Caco-2 (cell line): ENCODE results near the gene SCGN. TPM values are rescaled to one million over a fixed set of nuclear protein-coding genes. Genes with fewer than 3 reads are reported as not detected.

Experiments used
- BruUV-seq: library from RNA; stranded (reverse); fragments of 400-500 nt; replicated peaks from 2 replicates; lab custom pipeline; 2021; lab: Mats Ljungman, UMichigan
- CTCF ChIA-PET: fragments of 300-600 bp; sonication (Branson Sonifier 250); formaldehyde crosslinking; loops from one replicate; lab custom pipeline; 2022; ENCODE audit warnings: antibody characterized with exemption; lab: Charles Lee
- POLR2A ChIA-PET: fragments of 300-600 bp; sonication (Branson Sonifier 250); formaldehyde crosslinking; loops from one replicate; lab custom pipeline; 2022; ENCODE audit warnings: antibody characterized with exemption; lab: Charles Lee
- DNase-seq, 2 experiments: peaks; one replicate each; pipeline versions ENCODE4 v3.0.0 to v3.0.0-alpha.2; 2020 to 2022
- H3K27me3 ChIP-seq: replicated peaks from 2 replicates; pipeline ENCODE4 v1.6.0; 2011; ENCODE audit warnings: low read length; ENCODE audit not compliant: control insufficient read depth, insufficient read depth
- H3K36me3 ChIP-seq: 2 replicates; pipeline ENCODE4 v1.5.1; 2011; ENCODE audit warnings: low read length; ENCODE audit not compliant: control insufficient read depth, insufficient read depth
- H3K4me1 ChIP-seq: fragments of 250-450 bp; sonication (Bioruptor Pico); 2 replicates; pipeline ENCODE4 v1.5.1; 2020; ENCODE audit warnings: mild to moderate bottlenecking
- H3K4me3 ChIP-seq: 2 replicates; pipeline ENCODE4 v1.5.1; 2011; ENCODE audit warnings: low read depth, mild to moderate bottlenecking, control low read depth, low read length
- H3K9me3 ChIP-seq: fragments of 250-450 bp; sonication (Bioruptor Pico); 2 replicates; pipeline ENCODE4 v1.5.1; 2020; ENCODE audit warnings: mild to moderate bottlenecking, moderate library complexity
- H3K27ac Mint-ChIP-seq: one replicate; pipeline ENCODE4 v1.8.0; 2022; ENCODE audit warnings: mixed read lengths; ENCODE audit not compliant: unreplicated experiment
- H3K27me3 Mint-ChIP-seq: one replicate; pipeline ENCODE4 v1.8.0; 2022; ENCODE audit warnings: mixed read lengths; ENCODE audit not compliant: insufficient read depth, unreplicated experiment
- H3K36me3 Mint-ChIP-seq: one replicate; pipeline ENCODE4 v1.8.0; 2022; ENCODE audit warnings: mild to moderate bottlenecking, mixed read lengths; ENCODE audit not compliant: insufficient read depth, unreplicated experiment
- H3K4me1 Mint-ChIP-seq: one replicate; pipeline ENCODE4 v1.8.0; 2022; ENCODE audit warnings: low read depth, mixed read lengths; ENCODE audit not compliant: unreplicated experiment
- H3K4me3 Mint-ChIP-seq: one replicate; pipeline ENCODE4 v1.8.0; 2022; ENCODE audit warnings: mild to moderate bottlenecking, moderate library complexity, mixed read lengths; ENCODE audit not compliant: unreplicated experiment
- H3K9me3 Mint-ChIP-seq: one replicate; pipeline ENCODE4 v1.8.0; 2022; ENCODE audit warnings: mixed read lengths; ENCODE audit not compliant: unreplicated experiment
- CTCF ChIP-seq, 2 experiments: fragments of 200-600 bp in 1 of 2; IDR thresholded peaks; 1 replicate in 1 of 2; 2 replicates in 1 of 2; pipeline versions ENCODE4 v1.5.1 to v1.8.0; 2011 to 2022; ENCODE audit warnings: antibody characterized with exemption in 1 of 2, control low read depth in 1 of 2, inconsistent platforms in 1 of 2, low read depth in 1 of 2, low read length in 1 of 2, mild to moderate bottlenecking in 1 of 2, moderate library complexity in 1 of 2; ENCODE audit not compliant: insufficient read depth in 1 of 2, severe bottlenecking in 1 of 2, unreplicated experiment in 1 of 2
- intact Hi-C: fragments of 100-400 bp; cut with micrococcal nuclease; formaldehyde crosslinking; loops from one replicate; pipeline ENCODE4 v1.10.0; 2022; ENCODE audit not compliant: unreplicated experiment
- total RNA-seq: library from RNA; stranded (reverse); gene quantifications from 2 replicates; pipeline ENCODE4 v1.2.3, GENCODE V29; 2022

SCGN gene
- total RNA-seq, 1 experiment from 2014 or later, result 7.7 TPM

GRCh38 chr6:25641377-25641776 is 10.6 kb upstream of the SCGN start:
- DNase-seq, result no peak
- BruUV-seq, result no TSS peak
- POLR2A ChIA-PET, result interaction anchor here (0.5 kb wide), 1 partner anchor 587 kb away, joined by 4 read pairs; no protein-coding TSS in a partner anchor

GRCh38 chr6:25641940-25642666 is 9.9 kb upstream of the SCGN start:
- H3K27ac Mint-ChIP-seq, result peak overlapping the region; percentile 91
- CTCF ChIA-PET, result interaction anchor here (0.6 to 1.3 kb wide), 2 partner anchors 76 to 330 kb away, joined by 5 to 8 read pairs; no protein-coding TSS in a partner anchor
- H3K4me1 Mint-ChIP-seq, result peaks cover 52% of the 10 kb centered on the region
- Histone ChIP-seq H3K27me3 (no peaks in the 10 kb centered on the region), H3K9me3 (no peaks in the 10 kb centered on the region), H3K4me3 (no peak overlapping the region), H3K4me1 (peaks cover 50% of the 10 kb centered on the region), H3K36me3 (no peaks in the 10 kb centered on the region)
- POLR2A ChIA-PET, result interaction anchor here (0.5 kb wide), 1 partner anchor 588 kb away, joined by 4 read pairs; no protein-coding TSS in a partner anchor
- H3K27me3 Mint-ChIP-seq, result no peaks in the 10 kb centered on the region
- H3K36me3 Mint-ChIP-seq, result no peaks in the 10 kb centered on the region
- peak in 1 of 2 experiments; percentile 38 for DNase-seq
- TSS peak; percentile 94 for BruUV-seq
- TF ChIP-seq CTCF (IDR thresholded peaks at IDR 0.05; ENCODE audit: insufficient read depth in 1 of 2, low read depth in 1 of 2, low read length in 1 of 2, severe bottlenecking in 1 of 2, unreplicated experiment in 1 of 2), result no peak
- H3K4me3 Mint-ChIP-seq, result peak overlapping the region; percentile 62
- intact Hi-C loops, result loop anchor here (1.0 kb wide), 2 partner anchors 19 to 76 kb away; no protein-coding TSS in a partner anchor
- no peaks in the 10 kb centered on the region for H3K9me3 Mint-ChIP-seq

More at GRCh38 chr6:25641377-25641776, 10.6 kb upstream of the SCGN start:
- Histone ChIP-seq H3K9me3 (no peaks in the 10 kb centered on the region), H3K36me3 (no peaks in the 10 kb centered on the region), H3K27me3 (no peaks in the 10 kb centered on the region), H3K4me1 (peaks cover 56% of the 10 kb centered on the region), H3K4me3 (no peak overlapping the region)
- Mint-ChIP-seq H3K9me3 (no peaks in the 10 kb centered on the region), H3K27ac (peak overlapping the region; percentile 91), H3K4me1 (peaks cover 52% of the 10 kb centered on the region), H3K27me3 (no peaks in the 10 kb centered on the region), H3K4me3 (peak overlapping the region; percentile 62), H3K36me3 (no peaks in the 10 kb centered on the region)
- CTCF ChIA-PET, result interaction anchor here (1.3 kb wide), 1 partner anchor 77 kb away, joined by 8 read pairs; no protein-coding TSS in a partner anchor
- intact Hi-C loops, result no loop called here
- no peak for TF ChIP-seq CTCF (IDR thresholded peaks at IDR 0.05; ENCODE audit: insufficient read depth in 1 of 2, low read depth in 1 of 2, low read length in 1 of 2, severe bottlenecking in 1 of 2, unreplicated experiment in 1 of 2)

GRCh38 chr6:25642667-25643328 is 9.2 kb upstream of the SCGN start:
- POLR2A ChIA-PET, result no interaction called here
- Mint-ChIP-seq H3K27ac (peak overlapping the region; percentile 91), H3K9me3 (no peaks in the 10 kb centered on the region), H3K36me3 (no peaks in the 10 kb centered on the region), H3K4me1 (peaks cover 45% of the 10 kb centered on the region), H3K27me3 (no peaks in the 10 kb centered on the region), H3K4me3 (peak overlapping the region; percentile 62)
- Histone ChIP-seq H3K27me3 (no peaks in the 10 kb centered on the region), H3K36me3 (no peaks in the 10 kb centered on the region), H3K4me1 (peaks cover 45% of the 10 kb centered on the region), H3K9me3 (no peaks in the 10 kb centered on the region), H3K4me3 (no peak overlapping the region)
- intact Hi-C loops, result loop anchor here (1.0 kb wide), 2 partner anchors 19 to 76 kb away; no protein-coding TSS in a partner anchor
- no peak for TF ChIP-seq CTCF (IDR thresholded peaks at IDR 0.05; ENCODE audit: insufficient read depth in 1 of 2, low read depth in 1 of 2, low read length in 1 of 2, severe bottlenecking in 1 of 2, unreplicated experiment in 1 of 2)
- CTCF ChIA-PET, result interaction anchor here (0.6 to 1.3 kb wide), 2 partner anchors 75 to 331 kb away, joined by 5 to 8 read pairs; no protein-coding TSS in a partner anchor
- BruUV-seq, result TSS peak; percentile 61
- no peak for DNase-seq
